GM23338 (cell line): ENCODE measurements around the gene RAB4A. TPM values are rescaled to one million over a fixed set of nuclear protein-coding genes. Genes with fewer than 3 reads are reported as not detected.

Source experiments
- ATAC-seq: fragments of 200-7000 bp; cut with Tn5 transposase; 3 replicates; pipeline ENCODE4 v1.9.1; 2020
- DNase-seq: peaks from one replicate; pipeline ENCODE4 v3.0.0-alpha.2; 2015; ENCODE audit warnings: low spot score
- H2AFZ ChIP-seq: fragments of 200-600 bp; sonication (generic); 2 replicates; pipeline ENCODE4 v1.8.0; 2016; ENCODE audit warnings: antibody characterized with exemption, mild to moderate bottlenecking, moderate library complexity
- H3F3A ChIP-seq: fragments of 200-600 bp; sonication (generic); replicated peaks from 2 replicates; pipeline ENCODE4 v1.8.0; 2017; ENCODE audit warnings: antibody characterized with exemption, mixed run types, low read depth
- H3K27ac ChIP-seq: fragments of 200-600 bp; sonication (generic); 2 replicates; pipeline ENCODE4 v1.6.1; 2016; ENCODE audit warnings: low read depth
- H3K27me3 ChIP-seq: fragments of 200-600 bp; sonication (generic); 2 replicates; pipeline ENCODE4 v1.8.0; 2016; ENCODE audit warnings: mild to moderate bottlenecking, mixed run types, moderate library complexity; ENCODE audit not compliant: insufficient read depth
- H3K36me3 ChIP-seq: fragments of 200-600 bp; sonication (generic); 2 replicates; pipeline ENCODE4 v1.8.0; 2016; ENCODE audit warnings: mild to moderate bottlenecking; ENCODE audit not compliant: insufficient read depth
- H3K4me1 ChIP-seq: fragments of 200-600 bp; sonication (generic); 2 replicates; pipeline ENCODE4 v1.8.0; 2016; ENCODE audit warnings: mild to moderate bottlenecking, moderate library complexity; ENCODE audit not compliant: insufficient read depth
- H3K4me2 ChIP-seq: fragments of 200-600 bp; sonication (generic); 2 replicates; pipeline ENCODE4 v1.7.1; 2017; ENCODE audit warnings: mixed run types
- H3K4me3 ChIP-seq: fragments of 200-600 bp; sonication (generic); 2 replicates; pipeline ENCODE4 v1.6.1; 2016; ENCODE audit warnings: mixed run types
- H3K79me2 ChIP-seq: fragments of 200-600 bp; sonication (generic); replicated peaks from 2 replicates; pipeline ENCODE4 v1.8.0; 2017; ENCODE audit warnings: mild to moderate bottlenecking; ENCODE audit not compliant: insufficient read depth
- H3K9me2 ChIP-seq: fragments of 200-600 bp; sonication (generic); 2 replicates; pipeline ENCODE4 v1.8.0; 2017; ENCODE audit not compliant: insufficient read depth
- H4K20me1 ChIP-seq: fragments of 200-600 bp; sonication (generic); replicated peaks from 2 replicates; pipeline ENCODE4 v1.8.0; 2017; ENCODE audit warnings: mild to moderate bottlenecking; ENCODE audit not compliant: insufficient read depth
- H3K27ac Mint-ChIP-seq: 2 replicates; pipeline ENCODE4 v1.8.0; 2020; ENCODE audit warnings: inconsistent platforms, mild to moderate bottlenecking, moderate library complexity, mixed read lengths
- H3K27me3 Mint-ChIP-seq: 3 replicates; pipeline ENCODE4 v1.8.0; 2022; ENCODE audit warnings: low read depth, mild to moderate bottlenecking, moderate library complexity, mixed read lengths, inconsistent platforms; ENCODE audit not compliant: insufficient read depth, poor library complexity
- H3K36me3 Mint-ChIP-seq: 3 replicates; pipeline ENCODE4 v1.8.0; 2021; ENCODE audit warnings: low read depth, mild to moderate bottlenecking, inconsistent platforms, moderate library complexity, mixed read lengths
- H3K4me1 Mint-ChIP-seq: 3 replicates; pipeline ENCODE4 v1.8.0; 2020; ENCODE audit warnings: mild to moderate bottlenecking, inconsistent platforms, mixed read lengths
- H3K4me3 Mint-ChIP-seq: 3 replicates; pipeline ENCODE4 v1.8.0; 2021; ENCODE audit warnings: moderate library complexity, mild to moderate bottlenecking, inconsistent platforms, mixed read lengths
- H3K9me3 Mint-ChIP-seq: 3 replicates; pipeline ENCODE4 v1.8.0; 2020; ENCODE audit warnings: moderate library complexity, mild to moderate bottlenecking, inconsistent platforms, mixed read lengths
- CREB1 ChIP-seq: fragments of 250-450 bp; sonication (Bioruptor Pico); IDR thresholded peaks from 2 replicates; pipeline ENCODE4 v1.5.0; 2020; ENCODE audit warnings: low read depth, mild to moderate bottlenecking, moderate library complexity
- CTCF ChIP-seq, 2 experiments: fragments of 200-600 bp in 1 of 2; sonication (generic) in 1 of 2; conservative IDR thresholded peaks; 2 replicates each; pipeline versions ENCODE4 v1.5.1 to v1.6.1; 2016 to 2017; ENCODE audit warnings: antibody characterized with exemption in 2 of 2, low read depth in 2 of 2, mild to moderate bottlenecking in 2 of 2, moderate library complexity in 1 of 2
- ETS1 ChIP-seq: IDR thresholded peaks from 2 replicates; pipeline ENCODE4 v1.6.1; 2016; ENCODE audit warnings: antibody characterized with exemption
- EZH2 ChIP-seq: fragments of 200-600 bp; sonication (generic); IDR thresholded peaks from one replicate; pipeline ENCODE4 v1.8.0; 2017; ENCODE audit warnings: antibody characterized with exemption, mild to moderate bottlenecking, low read depth; ENCODE audit not compliant: unreplicated experiment
- EZH2phosphoT487 ChIP-seq: fragments of 200-600 bp; sonication (generic); IDR thresholded peaks from one replicate; pipeline ENCODE4 v1.8.1; 2018; ENCODE audit warnings: antibody characterized with exemption; ENCODE audit not compliant: unreplicated experiment
- JUNB ChIP-seq: IDR thresholded peaks from one replicate; pipeline ENCODE4 v1.6.1; 2016; ENCODE audit warnings: antibody characterized with exemption; ENCODE audit not compliant: unreplicated experiment
- NANOG ChIP-seq: IDR thresholded peaks from 2 replicates; pipeline ENCODE4 v1.6.1; 2016; ENCODE audit warnings: antibody characterized with exemption, borderline replicate concordance
- POLR2AphosphoS5 ChIP-seq: IDR thresholded peaks from 2 replicates; pipeline ENCODE4 v1.6.1; 2016; ENCODE audit warnings: antibody characterized with exemption, low read depth
- STAT1 ChIP-seq: IDR thresholded peaks from one replicate; pipeline ENCODE4 v1.6.1; 2016; ENCODE audit warnings: antibody characterized with exemption; ENCODE audit not compliant: unreplicated experiment
- ZNF114 ChIP-seq: fragments of 250-450 bp; sonication (Bioruptor Pico); IDR thresholded peaks from 2 replicates; pipeline ENCODE4 v1.5.0; 2020; ENCODE audit warnings: mild to moderate bottlenecking, moderate library complexity
- ZNF331 ChIP-seq: fragments of 250-450 bp; sonication (Bioruptor Pico); IDR thresholded peaks from 2 replicates; pipeline ENCODE4 v1.5.0; 2020; ENCODE audit warnings: low read depth, mild to moderate bottlenecking, moderate library complexity
- ZNF462 ChIP-seq: fragments of 250-450 bp; sonication (Bioruptor Pico); IDR thresholded peaks from 2 replicates; pipeline ENCODE4 v1.5.0; 2020; ENCODE audit warnings: mild to moderate bottlenecking, moderate library complexity
- polyA plus RNA-seq: library from polyadenylated mRNA; unstranded; fragments of >200 nt; fragmentation: Nextera tagmentation; extraction: Ambion mirVana; gene quantifications from 2 replicates; pipeline ENCODE4 v1.2.1, GENCODE V29; 2016
- total RNA-seq: library from RNA; depleted of rRNA; stranded (reverse); fragments of >200 nt; shearing (Covaris generic); gene quantifications from 2 replicates; pipeline ENCODE4 v1.2.3, GENCODE V29; 2014
- TF ChIP-seq, protein P1 (sequence below): IDR thresholded peaks from one replicate; pipeline ENCODE4 v1.6.1; 2018; ENCODE audit warnings: antibody characterized with exemption; ENCODE audit not compliant: unreplicated experiment

RAB4A gene
- total and polyA plus RNA-seq, 2 experiments from 2014 or later, result 37.5 to 50.8 TPM

GRCh38 chr1:229325853-229326487 is 55.1 kb downstream of the RAB4A start:
- H3K27ac Mint-ChIP-seq, result no peak overlapping the region

More at GRCh38 chr1:229325853-229326487, 55.1 kb downstream of the RAB4A start:
- no peak for DNase-seq
- H3K4me3 ChIP-seq, result no peak overlapping the region
- Mint-ChIP-seq H3K27me3 (no peaks in the 10 kb centered on the region), H3K9me3 (no peaks in the 10 kb centered on the region), H3K4me1 (peaks cover 10% of the 10 kb centered on the region), H3K36me3 (0 out of 3 replicates have a peak, but pooled peaks cover 4% of the 10 kb centered on the region), H3K4me3 (no peak overlapping the region)
- peaks cover 4% of the 10 kb centered on the region; the same call in 1 of the 2 replicates for H3K79me2 ChIP-seq
- no peak overlapping the region for H3K4me2 ChIP-seq
- H3K27ac ChIP-seq, result no peak overlapping the region
- no peaks in the 10 kb centered on the region for H3K9me2 ChIP-seq
- no peak for ATAC-seq
- peaks cover 14% of the 10 kb centered on the region for H3K36me3 ChIP-seq
- H4K20me1 ChIP-seq, result peaks cover under 1% of the 10 kb centered on the region
- H3F3A ChIP-seq, result no peaks in the 10 kb centered on the region
- H3K27me3 ChIP-seq, result no peaks in the 10 kb centered on the region
- H3K4me1 ChIP-seq, result peaks cover 7% of the 10 kb centered on the region; the same call in 1 of the 2 replicates
- H2AFZ ChIP-seq, result no peak overlapping the region
- TF ChIP-seq, protein P1, sequence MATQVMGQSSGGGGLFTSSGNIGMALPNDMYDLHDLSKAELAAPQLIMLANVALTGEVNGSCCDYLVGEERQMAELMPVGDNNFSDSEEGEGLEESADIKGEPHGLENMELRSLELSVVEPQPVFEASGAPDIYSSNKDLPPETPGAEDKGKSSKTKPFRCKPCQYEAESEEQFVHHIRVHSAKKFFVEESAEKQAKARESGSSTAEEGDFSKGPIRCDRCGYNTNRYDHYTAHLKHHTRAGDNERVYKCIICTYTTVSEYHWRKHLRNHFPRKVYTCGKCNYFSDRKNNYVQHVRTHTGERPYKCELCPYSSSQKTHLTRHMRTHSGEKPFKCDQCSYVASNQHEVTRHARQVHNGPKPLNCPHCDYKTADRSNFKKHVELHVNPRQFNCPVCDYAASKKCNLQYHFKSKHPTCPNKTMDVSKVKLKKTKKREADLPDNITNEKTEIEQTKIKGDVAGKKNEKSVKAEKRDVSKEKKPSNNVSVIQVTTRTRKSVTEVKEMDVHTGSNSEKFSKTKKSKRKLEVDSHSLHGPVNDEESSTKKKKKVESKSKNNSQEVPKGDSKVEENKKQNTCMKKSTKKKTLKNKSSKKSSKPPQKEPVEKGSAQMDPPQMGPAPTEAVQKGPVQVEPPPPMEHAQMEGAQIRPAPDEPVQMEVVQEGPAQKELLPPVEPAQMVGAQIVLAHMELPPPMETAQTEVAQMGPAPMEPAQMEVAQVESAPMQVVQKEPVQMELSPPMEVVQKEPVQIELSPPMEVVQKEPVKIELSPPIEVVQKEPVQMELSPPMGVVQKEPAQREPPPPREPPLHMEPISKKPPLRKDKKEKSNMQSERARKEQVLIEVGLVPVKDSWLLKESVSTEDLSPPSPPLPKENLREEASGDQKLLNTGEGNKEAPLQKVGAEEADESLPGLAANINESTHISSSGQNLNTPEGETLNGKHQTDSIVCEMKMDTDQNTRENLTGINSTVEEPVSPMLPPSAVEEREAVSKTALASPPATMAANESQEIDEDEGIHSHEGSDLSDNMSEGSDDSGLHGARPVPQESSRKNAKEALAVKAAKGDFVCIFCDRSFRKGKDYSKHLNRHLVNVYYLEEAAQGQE, result no peak
- TF ChIP-seq ZNF462 (CRISPR knock-in tag) (no peak), CREB1 (CRISPR knock-in tag) (no peak), ZNF114 (CRISPR knock-in tag) (no peak), POLR2AphosphoS5 (no peak), ZNF331 (CRISPR knock-in tag) (no peak), EZH2 (no peak), STAT1 (no peak), CTCF (conservative IDR thresholded peaks at IDR 0.05; ENCODE audit: low read depth in 2 of 2) (no peak), EZH2phosphoT487 (no peak), NANOG (no peak), ETS1 (no peak), JUNB (no peak)
